Heart right ventricle (tissue), 16 donors: Measurements from ENCODE around the gene CD99. TPM values are rescaled to one million over a fixed set of nuclear protein-coding genes. Genes with fewer than 3 reads are reported as not detected.

Experiments used
- ATAC-seq, 8 donors: fragments of 200-7000 bp; cut with Tn5 transposase; one replicate each; pipeline ENCODE4 v1.9.1; 2020; ENCODE audit warnings: mild to moderate bottlenecking in 8 of 8, moderate library complexity in 8 of 8, moderate number of reproducible peaks in 1 of 8
- DNase-seq, 2 donors: peaks; one replicate each; pipeline ENCODE4 v3.0.0-alpha.2; 2020
- H3K27ac ChIP-seq, 10 donors: fragments of 200-600 bp; sonication (generic) in 2 of 10; one replicate each; pipeline versions ENCODE4 v1.5.0 to v1.8.0; 2020 to 2022; ENCODE audit warnings: mild to moderate bottlenecking in 3 of 10
- H3K27me3 ChIP-seq, 7 donors: fragments of 200-600 bp; one replicate each; pipeline ENCODE4 v1.8.0; 2021 to 2022; ENCODE audit warnings: mild to moderate bottlenecking in 2 of 7
- H3K36me3 ChIP-seq, 9 donors: fragments of 200-600 bp; sonication (generic) in 1 of 9; one replicate each; pipeline versions ENCODE4 v1.5.0 to v1.8.0; 2020 to 2022; ENCODE audit warnings: mild to moderate bottlenecking in 2 of 9
- H3K4me1 ChIP-seq, 9 donors: fragments of 200-600 bp; sonication (generic) in 1 of 9; one replicate each; pipeline versions ENCODE4 v1.5.0 to v1.8.0; 2020 to 2022; ENCODE audit warnings: mild to moderate bottlenecking in 4 of 9
- H3K4me3 ChIP-seq, 10 donors: fragments of 200-600 bp; sonication (generic) in 2 of 10; one replicate each; pipeline versions ENCODE4 v1.5.0 to v1.8.0; 2020 to 2022; ENCODE audit warnings: mild to moderate bottlenecking in 7 of 10, moderate library complexity in 2 of 10
- H3K9me3 ChIP-seq, 11 donors: fragments of 200-600 bp in 10 of 11; sonication (generic) in 2 of 11; one replicate each; pipeline versions ENCODE4 v1.5.0 to v1.8.0; 2013 to 2022; ENCODE audit warnings: mild to moderate bottlenecking in 2 of 11, control low read depth in 1 of 11, moderate library complexity in 1 of 11
- WGBS, 2 donors: extraction: QIAGEN DNeasy Blood & Tissue Kit; methylation state at CpG; one replicate each; pipeline ENCODE4 v1.1.7; 2013; ENCODE audit warnings: inconsistent platforms in 1 of 2; 5-methylcytosine and 5-hydroxymethylcytosine counted together
- intact Hi-C, 10 donors: fragments of 100-400 bp; cut with DNase I; formaldehyde crosslinking; loops; one replicate each; pipeline versions ENCODE4 v1.11.1 to v1.14.2; 2022
- long read RNA-seq, 3 donors: library from polyadenylated mRNA; unstranded; transcript quantifications; one replicate each; pipeline ENCODE4 v2.0.0, GENCODE V29; 2020 to 2021
- polyA plus RNA-seq, 2 donors: library from polyadenylated mRNA; stranded (reverse); fragments of 200-250 nt; gene quantifications; one replicate each; pipeline ENCODE4 v1.2.3, GENCODE V29; 2013
- total RNA-seq, 10 donors: library from RNA; stranded (reverse); fragmentation: NEBNext Ultra II Directional in 3 of 10; extraction: Animal tissue kit (Norgen Biotek cat#: 25700) in 3 of 10; gene quantifications; one replicate each; pipeline versions ENCODE4 v1.2.1 to v1.2.4, GENCODE V29; 2021 to 2023
- TF ChIP-seq, protein P1 (sequence below), 9 donors: fragments of 200-600 bp; sonication (generic) in 2 of 9; IDR thresholded peaks; one replicate each; pipeline versions ENCODE4 v1.5.0 to v1.8.0; 2021 to 2022; ENCODE audit warnings: antibody characterized with exemption in 9 of 9, mild to moderate bottlenecking in 5 of 9, moderate library complexity in 1 of 9
- donor health status: Arrhythmogenic right ventricular cardiomyopathy.
- donor health status: ischemic (EF 13 %, LVEDD 7.1; RV severe dilation, severe dysfunction).
- donor health status: healthy with polysubstance abuse.
- donor health status: DM: no; HTN: yes; CAD: no.
- donor health status: DM: no; HTN: no; CAD: no.
- donor health status: ischemic (EF 25% LVEDD 6.9; RV normal size, moderate dysfunction).
- donor health status: ischemic (EF 25% LVEDD 5.7; RV mildly dilated, moderate dysfunction).
- donor health status: healthy.
- donor health status: DM: yes; HTN: yes; CAD: no.
- donor health status: Ischemic cardiomyopathy.
- donor health status: ischemic (EF 35%, LVEDD 5.7; RV mildly dilated, moderate dysfunction).
- donor health status: nonischemic (EF 11% LVEDD 7.7; RV severe dilation, severe dysfunction).
- donor health status: DM: yes; HTN: yes; CAD: no.
- donor health status: PGD.
- donor health status: ischemic (EF 29% LVEDD 5.4; RV normal size, mild dysfunction).
- donor health status: nonischemic (EF 23%, LVEDD 6.1; RV moderate dilation, normal function).

The CD99 gene, protein sequence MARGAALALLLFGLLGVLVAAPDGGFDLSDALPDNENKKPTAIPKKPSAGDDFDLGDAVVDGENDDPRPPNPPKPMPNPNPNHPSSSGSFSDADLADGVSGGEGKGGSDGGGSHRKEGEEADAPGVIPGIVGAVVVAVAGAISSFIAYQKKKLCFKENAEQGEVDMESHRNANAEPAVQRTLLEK
- total RNA-seq (100 to 1,000 TPM; 202 to 400 (median 256) TPM), polyA plus RNA-seq (100 to 1,000 TPM; 323 to 419 TPM)
- long read RNA-seq, donor 1, transcript CD99-212 (10 exons, 1,089 nt), result minor isoform, 18 of 307 reads
- long read RNA-seq, donor 1, transcript CD99-204 (9 exons, 892 nt), result minor isoform, 35 of 307 reads
- long read RNA-seq, donor 1, transcript CD99-205 (10 exons, 1,291 nt), result major isoform, 149 of 307 reads
- long read RNA-seq, donor 1, partial matches to known transcripts, result 66 of 307 reads
- long read RNA-seq, donor 1, other reads (novel, unspliced or antisense), result 35 of 307 reads
- long read RNA-seq, donor 2, transcript CD99-212 (10 exons, 1,089 nt), result minor isoform, 11 of 251 reads
- long read RNA-seq, donor 2, transcript CD99-204 (9 exons, 892 nt), result minor isoform, 22 of 251 reads
- long read RNA-seq, donor 2, transcript CD99-205 (10 exons, 1,291 nt), result major isoform, 126 of 251 reads
- long read RNA-seq, donor 2, partial matches to known transcripts, result 11 of 251 reads
- long read RNA-seq, donor 2, other reads (novel, unspliced or antisense), result 75 of 251 reads
- long read RNA-seq, donor 3, transcript CD99-212 (10 exons, 1,089 nt), result minor isoform, 18 of 283 reads
- long read RNA-seq, donor 3, transcript CD99-204 (9 exons, 892 nt), result minor isoform, 16 of 283 reads
- long read RNA-seq, donor 3, transcript CD99-208 (9 exons, 842 nt), result minor isoform, 5 of 283 reads
- long read RNA-seq, donor 3, transcript CD99-205 (10 exons, 1,291 nt), result major isoform, 187 of 283 reads
- long read RNA-seq, donor 3, partial matches to known transcripts, result 17 of 283 reads
- long read RNA-seq, donor 3, other reads (novel, unspliced or antisense), result 38 of 283 reads

DNA sequence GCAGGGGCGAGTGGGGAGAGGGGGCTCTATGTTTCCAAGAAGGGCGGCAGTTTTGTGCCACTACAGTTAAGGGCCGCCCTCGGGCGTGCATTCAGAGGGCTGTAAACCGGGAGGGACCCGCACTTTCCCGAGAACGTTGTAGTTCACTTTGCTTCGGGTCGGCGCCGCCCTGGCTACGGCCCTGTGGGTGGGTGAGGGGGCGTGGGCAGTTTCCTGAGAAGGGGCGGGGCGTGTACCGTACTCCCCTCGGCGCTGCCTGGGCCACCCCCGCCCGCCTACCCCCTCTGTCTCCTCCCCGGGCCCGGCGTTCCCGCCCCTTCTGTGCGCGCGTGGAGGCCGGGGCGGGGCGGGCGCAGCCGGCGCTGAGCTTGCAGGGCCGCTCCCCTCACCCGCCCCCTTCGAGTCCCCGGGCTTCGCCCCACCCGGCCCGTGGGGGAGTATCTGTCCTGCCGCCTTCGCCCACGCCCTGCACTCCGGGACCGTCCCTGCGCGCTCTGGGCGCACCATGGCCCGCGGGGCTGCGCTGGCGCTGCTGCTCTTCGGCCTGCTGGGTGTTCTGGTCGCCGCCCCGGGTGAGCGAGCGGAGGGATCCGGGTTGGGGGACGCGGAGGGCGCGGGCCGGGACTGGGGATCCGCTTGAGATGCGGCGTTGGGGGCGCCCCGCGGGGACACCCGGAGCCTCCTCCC lies at the start of gene CD99:
TSS of gene CD99 (plus strand) at position 440 of the 687 bp plus-strand sequence. CDS start at position 506, 66 bp downstream.
- ATAC-seq, result peak; percentile 94 to 99 (median 95)
- Histone ChIP-seq H3K4me1 (peaks cover 34 to 46% (median 39%) of the 10 kb centered on the region in 9 donors), H3K27ac (peak within 1 kb of the TSS; percentile 88 to 95 (median 93)), H3K36me3 (no peaks in the 10 kb centered on the region), H3K27me3 (peaks cover 0 to 13% (median 0%) of the 10 kb centered on the region in 7 donors), H3K4me3 (peak within 1 kb of the TSS; percentile 77 to 100 (median 96)), H3K9me3 (no peaks in the 10 kb centered on the region)
- intact Hi-C loops, result no loop called here
- WGBS, 2 donors, result 0 to 1% methylated on average over 65 to 73 of the region's 73 CpGs
- TF ChIP-seq, protein P1, sequence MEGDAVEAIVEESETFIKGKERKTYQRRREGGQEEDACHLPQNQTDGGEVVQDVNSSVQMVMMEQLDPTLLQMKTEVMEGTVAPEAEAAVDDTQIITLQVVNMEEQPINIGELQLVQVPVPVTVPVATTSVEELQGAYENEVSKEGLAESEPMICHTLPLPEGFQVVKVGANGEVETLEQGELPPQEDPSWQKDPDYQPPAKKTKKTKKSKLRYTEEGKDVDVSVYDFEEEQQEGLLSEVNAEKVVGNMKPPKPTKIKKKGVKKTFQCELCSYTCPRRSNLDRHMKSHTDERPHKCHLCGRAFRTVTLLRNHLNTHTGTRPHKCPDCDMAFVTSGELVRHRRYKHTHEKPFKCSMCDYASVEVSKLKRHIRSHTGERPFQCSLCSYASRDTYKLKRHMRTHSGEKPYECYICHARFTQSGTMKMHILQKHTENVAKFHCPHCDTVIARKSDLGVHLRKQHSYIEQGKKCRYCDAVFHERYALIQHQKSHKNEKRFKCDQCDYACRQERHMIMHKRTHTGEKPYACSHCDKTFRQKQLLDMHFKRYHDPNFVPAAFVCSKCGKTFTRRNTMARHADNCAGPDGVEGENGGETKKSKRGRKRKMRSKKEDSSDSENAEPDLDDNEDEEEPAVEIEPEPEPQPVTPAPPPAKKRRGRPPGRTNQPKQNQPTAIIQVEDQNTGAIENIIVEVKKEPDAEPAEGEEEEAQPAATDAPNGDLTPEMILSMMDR (IDR thresholded peaks at IDR 0.05), result peak in 1 of 9 donors; percentile 2
- peak; percentile 91 to 96 for DNase-seq

DNA sequence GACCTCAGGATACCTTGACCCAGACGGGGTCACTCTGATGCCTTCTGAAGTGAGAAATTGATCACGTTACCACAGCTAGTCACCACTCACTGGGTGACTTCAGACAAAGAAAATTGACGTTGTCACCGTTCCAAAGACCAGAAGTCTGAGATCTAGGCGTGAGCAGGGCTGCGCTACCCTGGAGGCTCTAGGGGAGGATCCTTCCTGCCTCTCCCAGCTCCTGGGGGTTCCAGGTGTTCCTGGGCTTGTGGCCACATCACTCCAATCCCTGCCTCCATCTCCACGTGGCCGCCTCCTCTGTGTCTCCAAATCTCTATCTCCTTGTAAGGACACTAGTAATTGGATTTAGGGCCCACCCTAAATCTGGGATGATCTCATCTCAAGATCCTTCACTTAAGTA lies 48.9 kb upstream of the CD99 start:
- DNase-seq (no peak), ATAC-seq (no peak)
- no peak overlapping the region for H3K4me3 ChIP-seq
- H3K4me1 ChIP-seq, result no peaks in the 10 kb centered on the region
- H3K9me3 ChIP-seq, result no peaks in the 10 kb centered on the region
- H3K36me3 ChIP-seq, result peaks cover 0 to 31% (median 0%) of the 10 kb centered on the region in 9 donors
- 94% methylated on average over 8 of the region's 8 CpGs for WGBS, 2 donors
- TF ChIP-seq, protein P1 (IDR thresholded peaks at IDR 0.05), result no peak
- no peak overlapping the region for H3K27ac ChIP-seq
- intact Hi-C loops, result loop anchor here in 5 of 10 donors (5.0 to 10.0 kb wide), 4 partner anchors 165 to 175 kb away; no protein-coding TSS in a partner anchor
- H3K27me3 ChIP-seq, result no peaks in the 10 kb centered on the region

DNA sequence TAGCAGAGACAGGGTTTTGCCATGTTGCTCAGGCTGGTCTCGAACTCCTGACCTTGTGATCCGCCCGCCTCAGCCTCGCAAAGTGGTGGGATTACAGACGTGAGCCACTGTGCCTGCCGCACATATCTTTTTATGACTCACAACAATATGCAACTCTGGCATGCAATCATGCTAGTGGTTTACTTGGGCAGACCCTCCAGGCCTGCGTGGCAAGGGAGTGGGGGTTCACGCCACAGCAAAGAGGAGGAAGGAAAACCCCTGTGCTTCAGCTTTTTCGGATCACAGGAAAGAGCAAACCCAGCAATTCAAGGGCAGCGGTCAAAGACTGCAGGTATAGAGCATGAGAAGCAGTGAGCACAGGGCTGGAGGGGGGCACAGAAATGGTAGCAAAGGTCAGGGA lies 48.3 kb upstream of the CD99 start:
- TF ChIP-seq, protein P1 (IDR thresholded peaks at IDR 0.05), result no peak
- H3K27me3 ChIP-seq, result no peaks in the 10 kb centered on the region
- no peak overlapping the region for H3K4me3 ChIP-seq
- H3K4me1 ChIP-seq, result no peaks in the 10 kb centered on the region
- no peak for DNase-seq
- H3K27ac ChIP-seq, result no peak overlapping the region
- no peak for ATAC-seq
- H3K36me3 ChIP-seq, result peaks cover 0 to 35% (median 0%) of the 10 kb centered on the region in 9 donors
- no peaks in the 10 kb centered on the region for H3K9me3 ChIP-seq
- intact Hi-C loops, result loop anchor here in 5 of 10 donors (5.0 to 10.0 kb wide), 4 partner anchors 165 to 175 kb away; no protein-coding TSS in a partner anchor
- 92 to 95% methylated on average over 10 of the region's 10 CpGs for WGBS, 2 donors
